ENCODE measurements around the gene CORO7.
A peak's percentile ranks its signal among the peaks of the same experiment; 100 is the strongest.

- TF ChIP-seq CTCF (IDR thresholded peaks at IDR 0.05): no peak
- TF ChIP-seq GATA3 (IDR thresholded peaks at IDR 0.05; ENCODE audit: borderline replicate concordance): peak; percentile 18; the same call in 1 of the 2 replicates
- no peak for TF ChIP-seq RAD21 (conservative IDR thresholded peaks at IDR 0.05 in 1 of 2, IDR thresholded peaks at IDR 0.05 in 1 of 2)
- TF ChIP-seq KDM1A (IDR thresholded peaks at IDR 0.05; ENCODE audit: low read depth): no peak; the same call in 1 of the 2 replicates
- no peak for TF ChIP-seq SMC3 (IDR thresholded peaks at IDR 0.05)
- no peak for TF ChIP-seq CEBPB (IDR thresholded peaks at IDR 0.05)
- no peak for TF ChIP-seq POLR2A (IDR thresholded peaks at IDR 0.05; ENCODE audit: low read length)
- peak; percentile 84 for TF ChIP-seq MAX (IDR thresholded peaks at IDR 0.05)
- no peak for TF ChIP-seq REST (IDR thresholded peaks at IDR 0.05)
- no peak for TF ChIP-seq JUN (IDR thresholded peaks at IDR 0.05)
- 0 out of 2 replicates have a peak, but pooled peaks have one; percentile 33 for TF ChIP-seq PBX3 (IDR thresholded peaks at IDR 0.05)
- TF ChIP-seq PHF8 (IDR thresholded peaks at IDR 0.05; ENCODE audit: borderline replicate concordance, low read depth): peak; percentile 91
These were observed at the start of gene CORO7 for GRCh38 chr16:4416200-4417032.

Data from A549 (cell line).